Keratinocyte (primary cell): Measurements from ENCODE around the gene SGSM1.

ENCODE experiments used
- CTCF ChIP-seq, 3 experiments: IDR thresholded peaks in 1 of 3; conservative IDR thresholded peaks in 1 of 3; optimal IDR thresholded peaks in 1 of 3; 2 replicates in 2 of 3; 3 replicates in 1 of 3; pipeline versions ENCODE3 to v1.5.1; 2011; ENCODE audit warnings: low read length in 3 of 3, mild to moderate bottlenecking in 3 of 3, moderate library complexity in 2 of 3, control low read depth in 1 of 3, inconsistent platforms in 1 of 3; ENCODE audit not compliant: insufficient read depth in 2 of 3; ENCODE audit errors: extremely low read depth in 1 of 3
- EZH2 ChIP-seq: IDR thresholded peaks from one replicate; pipeline ENCODE4 v1.6.1; 2012; ENCODE audit warnings: inconsistent platforms, mild to moderate bottlenecking, low read length, moderate library complexity

DNA sequence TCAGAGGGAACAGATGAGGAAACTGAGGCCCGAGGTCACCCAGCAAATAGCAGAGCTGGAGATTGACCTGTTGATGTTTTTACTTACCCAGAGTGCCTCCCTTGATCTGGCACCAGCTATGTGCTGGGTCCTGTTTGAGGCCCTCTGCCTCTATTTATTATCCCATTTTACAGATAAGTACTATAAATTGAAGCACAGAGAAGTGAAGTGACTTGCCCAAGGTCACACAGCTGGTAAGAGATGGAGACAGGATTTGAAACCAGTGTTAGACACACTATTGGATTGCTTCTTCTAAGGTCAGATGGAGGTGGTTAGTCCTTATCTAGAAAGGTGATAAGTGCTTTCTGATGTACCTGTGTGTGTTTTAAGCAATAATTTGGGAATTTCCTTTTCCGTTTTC, 13.5 kb downstream of the SGSM1 start:
- TF ChIP-seq CTCF (optimal IDR thresholded peaks at IDR 0.05 in 1 of 3, IDR thresholded peaks at IDR 0.05 in 1 of 3, conservative IDR thresholded peaks at IDR 0.05 in 1 of 3; ENCODE audit: extremely low read depth in 1 of 3, insufficient read depth in 2 of 3, low read length in 3 of 3) (no peak), EZH2 (no peak)
